ENCODE data around the gene ANKRD28.
A peak's percentile ranks its signal among the peaks of the same experiment; 100 is the strongest.

The ANKRD28 gene

DNA sequence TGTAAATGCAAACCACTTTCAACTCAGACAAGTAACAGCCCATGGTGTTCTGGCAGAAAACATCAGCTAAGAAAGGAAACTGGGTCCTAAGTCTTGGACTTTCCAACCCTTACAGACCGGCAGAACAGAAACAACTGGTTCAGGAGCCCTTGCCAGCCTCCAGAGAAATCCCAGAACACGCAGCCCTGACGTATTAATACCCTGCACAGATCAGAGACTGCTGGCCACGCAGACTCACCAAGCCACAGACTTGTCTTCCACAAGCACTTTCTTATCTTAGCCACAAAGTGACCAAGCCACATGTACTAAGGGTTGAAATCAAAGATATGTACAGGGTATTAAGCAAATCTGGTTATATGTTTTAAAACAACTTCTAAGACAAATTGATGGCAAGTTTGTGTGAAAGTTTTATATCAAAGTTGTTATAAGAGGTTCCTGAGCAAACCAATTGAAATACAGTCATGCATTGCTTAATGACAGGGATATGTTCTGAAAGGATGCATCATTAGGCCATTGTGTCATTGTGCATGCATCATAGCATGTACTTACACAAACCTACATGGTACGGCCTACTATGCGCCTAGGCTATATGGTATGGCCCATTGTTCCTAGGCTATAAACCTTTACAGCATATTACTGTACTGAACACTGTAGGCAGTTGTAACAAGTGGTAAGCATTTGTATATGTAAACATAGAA, 159.4 kb downstream of the ANKRD28 start:
- Mint-ChIP-seq H3K27ac (peak overlapping the region in 2 of 3 experiments; percentile 38 to 64), H3K4me3 (no peak overlapping the region), H3K4me1 (peaks cover 51% of the 10 kb centered on the region), H3K27me3 (ENCODE audit: low read depth) (peaks cover 6% of the 10 kb centered on the region), H3K36me3 (ENCODE audit: low read depth) (peaks cover 12% of the 10 kb centered on the region), H3K9me3 (no peaks in the 10 kb centered on the region)
- TF ChIP-seq, protein P1, sequence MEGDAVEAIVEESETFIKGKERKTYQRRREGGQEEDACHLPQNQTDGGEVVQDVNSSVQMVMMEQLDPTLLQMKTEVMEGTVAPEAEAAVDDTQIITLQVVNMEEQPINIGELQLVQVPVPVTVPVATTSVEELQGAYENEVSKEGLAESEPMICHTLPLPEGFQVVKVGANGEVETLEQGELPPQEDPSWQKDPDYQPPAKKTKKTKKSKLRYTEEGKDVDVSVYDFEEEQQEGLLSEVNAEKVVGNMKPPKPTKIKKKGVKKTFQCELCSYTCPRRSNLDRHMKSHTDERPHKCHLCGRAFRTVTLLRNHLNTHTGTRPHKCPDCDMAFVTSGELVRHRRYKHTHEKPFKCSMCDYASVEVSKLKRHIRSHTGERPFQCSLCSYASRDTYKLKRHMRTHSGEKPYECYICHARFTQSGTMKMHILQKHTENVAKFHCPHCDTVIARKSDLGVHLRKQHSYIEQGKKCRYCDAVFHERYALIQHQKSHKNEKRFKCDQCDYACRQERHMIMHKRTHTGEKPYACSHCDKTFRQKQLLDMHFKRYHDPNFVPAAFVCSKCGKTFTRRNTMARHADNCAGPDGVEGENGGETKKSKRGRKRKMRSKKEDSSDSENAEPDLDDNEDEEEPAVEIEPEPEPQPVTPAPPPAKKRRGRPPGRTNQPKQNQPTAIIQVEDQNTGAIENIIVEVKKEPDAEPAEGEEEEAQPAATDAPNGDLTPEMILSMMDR (IDR thresholded peaks at IDR 0.05; ENCODE audit: unreplicated experiment in 3 of 3) = no peak

DNA sequence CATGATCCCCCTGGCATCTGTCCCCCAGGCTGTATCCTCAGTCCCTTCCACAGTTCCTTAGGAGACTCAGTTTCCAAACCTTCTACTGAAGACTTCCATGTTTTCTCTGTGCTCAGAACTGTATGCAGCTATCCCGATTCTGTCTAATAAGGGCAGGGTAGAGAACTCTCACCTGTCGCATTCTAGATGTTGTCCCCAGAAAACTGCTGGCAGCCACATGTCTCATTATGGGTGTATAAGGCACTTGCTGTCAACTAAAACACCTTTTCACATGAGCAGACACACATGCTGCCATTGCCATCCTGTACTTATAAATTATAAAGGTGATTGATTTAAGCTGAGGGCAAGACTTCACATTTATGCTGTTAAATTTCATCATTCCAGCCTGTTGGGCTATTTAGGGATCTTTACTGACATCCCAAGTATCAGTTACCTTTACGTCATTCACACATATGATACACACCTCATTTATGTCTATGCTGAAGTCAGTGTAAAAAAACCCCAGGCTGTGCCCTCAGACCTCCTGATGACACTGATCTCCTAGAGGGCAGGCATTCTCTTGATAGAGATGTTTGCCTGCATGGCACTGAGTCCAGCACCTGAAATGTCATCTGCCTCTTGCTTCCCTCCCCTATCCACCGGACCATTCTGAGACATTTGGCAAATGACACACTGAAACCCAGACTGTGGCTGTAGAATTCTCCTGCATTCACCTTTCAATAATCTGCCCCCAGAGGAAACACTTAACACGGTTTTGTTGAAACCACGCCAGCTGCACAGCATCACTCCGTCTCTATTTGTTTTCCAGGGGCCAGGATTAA, 160.4 kb downstream of the ANKRD28 start:
- Mint-ChIP-seq H3K27ac (peak overlapping the region; percentile 13 to 64 (median 38)), H3K9me3 (no peaks in the 10 kb centered on the region), H3K4me1 (peaks cover 60% of the 10 kb centered on the region), H3K4me3 (peak overlapping the region in 1 of 3 experiments; percentile 41), H3K27me3 (ENCODE audit: low read depth) (peaks cover 6% of the 10 kb centered on the region), H3K36me3 (ENCODE audit: low read depth) (peaks cover 8% of the 10 kb centered on the region)
- TF ChIP-seq, protein P1 (IDR thresholded peaks at IDR 0.05; ENCODE audit: unreplicated experiment in 3 of 3) = no peak

- Mint-ChIP-seq H3K36me3 (ENCODE audit: low read depth) (no peaks in the 10 kb centered on the region), H3K4me1 (peaks cover 72% of the 10 kb centered on the region), H3K9me3 (no peaks in the 10 kb centered on the region), H3K27ac (peak overlapping the region; percentile 71 to 93 (median 87)), H3K4me3 (peak overlapping the region in 1 of 3 experiments; percentile 61), H3K27me3 (ENCODE audit: low read depth) (peaks cover 6% of the 10 kb centered on the region)
- TF ChIP-seq, protein P1 (IDR thresholded peaks at IDR 0.05; ENCODE audit: unreplicated experiment in 3 of 3) = no peak
Observed at GRCh38 chr3:15636028-15636709, 161.6 kb downstream of the ANKRD28 start.

GRCh38 chr3:15635121-15635661, 162.6 kb downstream of the ANKRD28 start:
- Mint-ChIP-seq H3K27me3 (ENCODE audit: low read depth) (peaks cover 6% of the 10 kb centered on the region), H3K9me3 (no peaks in the 10 kb centered on the region), H3K27ac (peak overlapping the region; percentile 71 to 93 (median 87)), H3K4me3 (peak overlapping the region in 1 of 3 experiments; percentile 52), H3K36me3 (ENCODE audit: low read depth) (no peaks in the 10 kb centered on the region), H3K4me1 (peaks cover 81% of the 10 kb centered on the region)
- TF ChIP-seq, protein P1 (IDR thresholded peaks at IDR 0.05; ENCODE audit: unreplicated experiment in 3 of 3) = no peak

DNA sequence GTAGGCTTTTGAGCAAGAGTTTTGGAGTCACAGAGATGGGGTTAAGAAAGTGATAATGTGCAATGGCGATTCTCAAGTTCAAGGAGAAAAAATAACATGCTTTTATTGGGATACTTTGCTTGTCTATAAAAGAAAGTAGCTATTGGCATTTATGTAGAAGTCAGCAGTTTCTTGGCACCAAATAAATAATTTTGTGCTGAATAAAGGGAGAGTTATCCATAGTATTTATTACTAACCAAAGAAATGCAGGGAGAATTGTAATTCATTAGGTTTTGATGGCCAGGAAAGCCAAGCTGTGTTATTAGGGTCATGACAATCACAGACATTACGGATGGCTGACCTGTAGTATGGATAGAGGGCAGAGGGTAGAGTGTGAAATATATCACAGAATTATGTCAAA, 163.1 kb downstream of the ANKRD28 start:
- Mint-ChIP-seq H3K27me3 (ENCODE audit: low read depth) (peaks cover 6% of the 10 kb centered on the region), H3K9me3 (no peaks in the 10 kb centered on the region), H3K4me1 (peaks cover 86% of the 10 kb centered on the region), H3K36me3 (ENCODE audit: low read depth) (no peaks in the 10 kb centered on the region), H3K27ac (peak overlapping the region; percentile 71 to 93 (median 87)), H3K4me3 (peak overlapping the region in 1 of 3 experiments; percentile 12)
- TF ChIP-seq, protein P1 (IDR thresholded peaks at IDR 0.05; ENCODE audit: unreplicated experiment in 3 of 3) = no peak
